Measurements from ENCODE around the gene STK39. TPM values are rescaled to one million over a fixed set of nuclear protein-coding genes. Genes with fewer than 3 reads are reported as not detected.

The STK39 gene
- total RNA-seq, 1 donor from 2014 or later, result 26.9 TPM

DNA sequence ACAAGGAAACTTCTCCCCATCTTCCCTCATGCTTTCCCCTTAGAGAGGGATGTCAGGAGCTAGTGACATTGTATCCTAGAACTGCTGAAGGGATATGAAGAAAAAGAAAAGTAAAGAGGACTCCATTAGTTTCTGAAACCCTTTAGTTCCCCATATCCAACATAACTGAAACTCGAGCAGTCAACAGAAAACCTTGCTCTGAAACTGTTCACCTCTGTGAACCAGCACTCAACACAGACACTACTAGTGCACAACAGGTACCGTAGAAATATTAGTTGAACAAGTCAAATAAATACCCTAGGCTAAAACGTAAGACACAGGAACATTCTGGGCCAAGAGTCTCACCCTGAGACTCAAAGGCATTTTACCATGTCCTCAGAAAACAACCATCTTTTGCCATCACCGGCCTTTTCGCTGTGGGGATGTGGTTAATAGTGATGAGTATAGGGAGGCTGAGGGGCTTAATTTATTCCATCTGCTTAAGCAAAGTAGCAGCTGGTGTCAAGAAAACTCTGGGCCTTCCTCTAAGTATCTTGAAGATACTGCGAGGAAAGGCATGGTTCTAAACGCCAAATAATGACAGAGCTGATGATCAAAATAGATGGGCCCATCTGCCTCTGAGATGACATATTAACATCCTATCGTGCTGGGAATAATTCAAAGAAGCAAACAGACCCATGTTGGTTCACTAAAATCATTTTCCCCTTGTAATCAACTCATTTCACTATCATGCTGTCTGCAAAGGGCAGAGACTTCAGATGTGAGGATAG is 156.8 kb downstream of the STK39 start:
- H3K27ac Mint-ChIP-seq (ENCODE audit: unreplicated experiment), result no peak overlapping the region
- H3K4me3 Mint-ChIP-seq (ENCODE audit: unreplicated experiment), result no peak overlapping the region
- peaks cover 4% of the 10 kb centered on the region for H3K36me3 Mint-ChIP-seq (ENCODE audit: unreplicated experiment)
- no peak for TF ChIP-seq CTCF (IDR thresholded peaks at IDR 0.05)
- peaks cover 1% of the 10 kb centered on the region for H3K4me1 Mint-ChIP-seq (ENCODE audit: unreplicated experiment)
- no peak for DNase-seq (ENCODE audit: extremely low spot score, unreplicated experiment)
- H3K9me3 Mint-ChIP-seq (ENCODE audit: unreplicated experiment), result no peaks in the 10 kb centered on the region
- no peaks in the 10 kb centered on the region for H3K27me3 Mint-ChIP-seq (ENCODE audit: unreplicated experiment)

- Mint-ChIP-seq H3K36me3 (ENCODE audit: unreplicated experiment) (peaks cover 10% of the 10 kb centered on the region), H3K4me3 (ENCODE audit: unreplicated experiment) (no peak overlapping the region), H3K4me1 (ENCODE audit: unreplicated experiment) (peaks cover 7% of the 10 kb centered on the region), H3K27ac (ENCODE audit: unreplicated experiment) (no peak overlapping the region), H3K27me3 (ENCODE audit: unreplicated experiment) (no peaks in the 10 kb centered on the region), H3K9me3 (ENCODE audit: unreplicated experiment) (no peaks in the 10 kb centered on the region)
- TF ChIP-seq CTCF (IDR thresholded peaks at IDR 0.05), result no peak
- DNase-seq (ENCODE audit: extremely low spot score, unreplicated experiment), result no peak
These were observed 158.2 kb downstream of the STK39 start for GRCh38 chr2:168089200-168089599.

DNA sequence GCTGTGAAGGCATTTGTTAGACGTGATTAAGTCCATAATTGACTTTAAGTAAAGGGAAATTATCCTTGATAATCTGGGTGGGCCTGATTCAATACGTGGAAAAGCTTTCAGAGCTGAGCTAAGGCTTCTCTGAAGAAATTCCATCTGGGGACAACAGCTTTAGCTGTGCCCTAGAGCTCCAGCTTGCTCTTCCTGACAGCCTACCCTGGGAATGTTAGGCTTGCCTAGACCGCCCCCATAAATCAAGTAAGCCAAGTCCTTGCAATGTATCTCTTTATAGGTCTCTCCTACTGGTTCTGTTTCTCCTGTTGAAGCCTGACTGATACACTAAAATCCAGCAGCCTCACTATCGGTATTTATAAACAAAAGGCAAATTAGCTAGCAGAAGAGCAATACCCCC is 160.0 kb downstream of the STK39 start:
- TF ChIP-seq CTCF (IDR thresholded peaks at IDR 0.05), result no peak
- no peaks in the 10 kb centered on the region for H3K9me3 Mint-ChIP-seq (ENCODE audit: unreplicated experiment)
- H3K4me1 Mint-ChIP-seq (ENCODE audit: unreplicated experiment), result peaks cover 10% of the 10 kb centered on the region
- H3K27me3 Mint-ChIP-seq (ENCODE audit: unreplicated experiment), result no peaks in the 10 kb centered on the region
- no peak overlapping the region for H3K4me3 Mint-ChIP-seq (ENCODE audit: unreplicated experiment)
- DNase-seq (ENCODE audit: extremely low spot score, unreplicated experiment), result no peak
- peaks cover 13% of the 10 kb centered on the region for H3K36me3 Mint-ChIP-seq (ENCODE audit: unreplicated experiment)
- no peak overlapping the region for H3K27ac Mint-ChIP-seq (ENCODE audit: unreplicated experiment)

GRCh38 chr2:168086851-168087250 is 160.5 kb downstream of the STK39 start:
- Mint-ChIP-seq H3K27me3 (ENCODE audit: unreplicated experiment) (no peaks in the 10 kb centered on the region), H3K4me1 (ENCODE audit: unreplicated experiment) (peaks cover 10% of the 10 kb centered on the region), H3K36me3 (ENCODE audit: unreplicated experiment) (peaks cover 13% of the 10 kb centered on the region), H3K9me3 (ENCODE audit: unreplicated experiment) (no peaks in the 10 kb centered on the region), H3K4me3 (ENCODE audit: unreplicated experiment) (no peak overlapping the region), H3K27ac (ENCODE audit: unreplicated experiment) (no peak overlapping the region)
- DNase-seq (ENCODE audit: extremely low spot score, unreplicated experiment), result no peak
- TF ChIP-seq CTCF (IDR thresholded peaks at IDR 0.05), result no peak

DNA sequence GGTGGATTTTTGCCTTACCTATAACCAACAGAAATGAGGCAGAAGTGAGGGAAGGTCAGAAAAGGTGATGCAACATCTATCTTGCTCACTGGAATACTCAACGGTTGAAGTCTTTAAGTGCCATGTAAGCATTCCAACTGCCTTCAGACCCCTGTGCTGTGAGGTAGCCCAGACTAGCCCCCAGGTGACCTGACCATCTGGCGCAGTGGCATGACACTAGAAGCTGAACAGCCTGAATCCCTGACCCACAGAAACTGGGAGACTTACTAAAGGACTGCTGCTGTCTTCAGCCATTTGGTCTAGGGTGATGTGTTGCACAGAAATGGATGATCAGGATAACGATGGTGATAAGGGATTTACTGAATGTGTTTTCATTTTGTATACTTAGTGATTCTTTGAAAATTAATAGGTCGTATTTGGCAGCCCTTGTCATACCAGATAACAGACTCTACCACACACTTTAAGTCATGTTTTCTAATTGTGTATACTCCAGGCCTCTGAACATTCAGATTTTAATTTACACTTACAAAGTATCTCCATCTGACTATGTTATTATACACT is 161.5 kb downstream of the STK39 start:
- TF ChIP-seq CTCF (IDR thresholded peaks at IDR 0.05), result no peak
- Mint-ChIP-seq H3K4me3 (ENCODE audit: unreplicated experiment) (no peak overlapping the region), H3K27me3 (ENCODE audit: unreplicated experiment) (no peaks in the 10 kb centered on the region), H3K4me1 (ENCODE audit: unreplicated experiment) (peaks cover 10% of the 10 kb centered on the region), H3K36me3 (ENCODE audit: unreplicated experiment) (peaks cover 15% of the 10 kb centered on the region), H3K27ac (ENCODE audit: unreplicated experiment) (no peak overlapping the region), H3K9me3 (ENCODE audit: unreplicated experiment) (no peaks in the 10 kb centered on the region)
- DNase-seq (ENCODE audit: extremely low spot score, unreplicated experiment), result no peak
